Bronchus fibroblast of lung (primary cell): ENCODE data around the gene CXCL8. TPM values are rescaled to one million over a fixed set of nuclear protein-coding genes. Genes with fewer than 3 reads are reported as not detected.

Source experiments
- total RNA-seq: library from RNA; depleted of rRNA; stranded (reverse); fragments of >200 nt; gene quantifications from 2 replicates; pipeline ENCODE4 v1.2.3, GENCODE V29; 2015

CXCL8 gene
- 5.6 and 6.9 TPM in 2 replicates for total RNA-seq

GRCh38 chr4:73740353-73740778, at the start of gene CXCL8:
Gene CXCL8 (plus strand): TSS chr4:73740569. CDS start chr4:73740659, 90 bp downstream.

Other genes with a start within 250 kb of the CXCL8 start
- 1.3 and 1.8 TPM in 2 replicates for gene RASSF6, start 120.1 kb upstream of the CXCL8 start, total RNA-seq
- gene CXCL6, start 96.1 kb downstream of the CXCL8 start, total RNA-seq: 1.0 and 2.5 TPM in 2 replicates
- gene PF4V1, start 112.7 kb downstream of the CXCL8 start, total RNA-seq: not detected in 2 replicates
- gene CXCL1, start 128.8 kb downstream of the CXCL8 start, total RNA-seq: 6.2 and 7.3 TPM in 2 replicates
- gene PF4, start 241.5 kb downstream of the CXCL8 start, total RNA-seq: 0.50 and 2.1 TPM in 2 replicates
- 0.34 TPM in 1 of 2 replicates, not detected in the other for gene PPBP, start 247.6 kb downstream of the CXCL8 start, total RNA-seq